HUDEP-2 (cell line): ENCODE measurements around the gene RXRA.

Experiments used
- DNase-seq, 76 experiments: peaks; one replicate each; lab custom pipeline; 2025; ENCODE audit not compliant: unreplicated experiment in 76 of 76; lab: John Stamatoyannopoulos, UW

Gene RXRA

GRCh38 chr9:134325813-134326723 lies at the start of gene RXRA:
Gene RXRA (plus strand): TSS chr9:134326455. CDS start chr9:134326632, 177 bp downstream.
- DNase-seq = peak in 70 of 76 experiments; percentile 23 to 88 (median 73)

- no peak for DNase-seq
Observed at GRCh38 chr9:134278286-134278685, 48.0 kb upstream of the RXRA start.

GRCh38 chr9:134278974-134279640 lies 47.1 kb upstream of the RXRA start:
- no peak for DNase-seq

- DNase-seq = no peak
Observed at GRCh38 chr9:134282138-134282650, 44.1 kb upstream of the RXRA start.

GRCh38 chr9:134283111-134283515 lies 43.1 kb upstream of the RXRA start:
- no peak for DNase-seq

GRCh38 chr9:134283692-134284265 lies 42.5 kb upstream of the RXRA start:
- DNase-seq = no peak

- DNase-seq = no peak
Observed at GRCh38 chr9:134284273-134284672, 42.0 kb upstream of the RXRA start.

GRCh38 chr9:134284741-134285140 lies 41.5 kb upstream of the RXRA start:
- DNase-seq = no peak

GRCh38 chr9:134285215-134285845 lies 40.9 kb upstream of the RXRA start:
- DNase-seq = no peak

GRCh38 chr9:134286471-134287245 lies 39.6 kb upstream of the RXRA start:
- DNase-seq = no peak

GRCh38 chr9:134287591-134288491 lies 38.4 kb upstream of the RXRA start:
- DNase-seq = no peak

- no peak for DNase-seq
Observed at GRCh38 chr9:134288746-134289145, 37.5 kb upstream of the RXRA start.

GRCh38 chr9:134289241-134289875 lies 36.9 kb upstream of the RXRA start:
- DNase-seq = no peak

GRCh38 chr9:134290603-134291451 lies 35.4 kb upstream of the RXRA start:
- no peak for DNase-seq

- no peak for DNase-seq
Observed at GRCh38 chr9:134291452-134291881, 34.8 kb upstream of the RXRA start.

GRCh38 chr9:134291961-134292871 lies 34.0 kb upstream of the RXRA start:
- no peak for DNase-seq
